ENCODE results near the gene EXOC4. TPM values are rescaled to one million over a fixed set of nuclear protein-coding genes. Genes with fewer than 3 reads are reported as not detected.

EXOC4 gene
- total RNA-seq = 107 and 131 TPM in 2 replicates

DNA sequence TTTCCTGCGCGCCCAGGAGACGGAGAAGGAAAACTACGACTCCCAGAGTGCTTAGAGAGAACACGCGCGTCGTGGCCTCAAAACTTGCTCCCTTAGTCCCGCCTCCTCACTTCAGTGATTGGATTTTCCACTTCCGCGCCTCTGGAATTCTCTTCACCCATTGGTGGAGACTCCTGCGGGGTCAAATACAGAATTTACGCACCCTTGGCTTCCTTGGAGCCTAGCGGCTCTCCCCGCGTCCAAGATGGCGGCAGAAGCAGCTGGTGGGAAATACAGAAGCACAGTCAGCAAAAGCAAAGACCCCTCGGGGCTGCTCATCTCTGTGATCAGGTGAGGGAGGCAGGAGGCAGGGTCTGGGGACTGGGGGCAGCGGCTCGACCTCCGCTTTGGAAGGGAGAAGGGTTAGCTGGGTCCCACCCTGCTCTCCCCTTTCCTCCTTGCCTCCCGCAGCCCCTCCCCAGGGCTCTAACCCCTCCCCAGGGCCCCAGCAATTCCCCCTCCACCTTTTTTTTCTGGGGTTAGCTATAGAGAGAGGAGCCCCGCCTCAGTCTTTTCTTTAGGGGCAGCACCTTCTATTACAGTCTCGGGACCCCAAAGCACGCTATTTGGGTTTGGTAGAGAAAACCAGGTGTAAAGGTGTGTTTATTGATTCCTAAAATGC lies at the start of gene EXOC4:
Gene EXOC4, plus strand, starts transcription at position 221 of the 661 bp plus-strand sequence.

Small RNA genes lying within 50 kb of the gene (small RNA-seq; reads per million reads assigned to genes)
- not detected for gene MIR6133

Other genes starting within 250 kb of the EXOC4 start
- 74.5 and 79.2 TPM in 2 replicates for gene CHCHD3, start 171.0 kb upstream of the EXOC4 start, total RNA-seq

Data from articular chondrocyte of knee joint (primary cell).